ENCODE measurements around the gene EIF4A2. TPM values are rescaled to one million over a fixed set of nuclear protein-coding genes. Genes with fewer than 3 reads are reported as not detected.
"Not testable (repeated sequence)": the region's sequence is repeated elsewhere in the genome, so short reads cannot be mapped to it uniquely, and the experiment has no call there.

Gene EIF4A2
- total RNA-seq, 1 donor from 2014 or later, result 422 TPM

DNA sequence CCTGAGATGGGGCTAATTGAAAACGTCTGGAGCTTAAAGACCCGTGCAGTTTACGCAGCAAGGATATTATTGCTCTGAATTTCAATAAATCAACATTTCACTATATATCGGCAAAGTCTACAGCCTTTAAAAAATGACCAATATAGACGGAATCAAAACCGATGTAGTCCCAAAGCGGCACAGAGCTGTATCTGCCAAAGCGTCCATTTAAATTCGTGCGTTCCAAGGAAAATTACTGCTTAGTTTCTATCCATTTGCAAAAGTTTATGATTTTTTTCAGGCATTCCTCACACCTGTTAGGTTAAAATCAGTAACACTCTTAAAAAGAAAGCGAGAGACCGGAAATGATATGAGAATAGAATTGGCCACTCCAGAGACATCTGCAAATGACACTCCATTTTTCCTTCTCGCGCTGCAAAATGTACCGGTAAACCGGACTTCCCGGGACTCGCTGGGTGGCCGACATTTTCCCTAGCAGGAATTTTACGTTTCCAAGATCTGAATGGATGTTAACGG lies 777 bp upstream of the EIF4A2 start:
- DNase-seq (ENCODE audit: missing footprints) (no peak), ATAC-seq (peak; percentile 11)
- intact Hi-C loops (cut with DNase I), result loop anchor here (1.0 to 5.0 kb wide), 3 partner anchors 24 to 845 kb away; partner anchors contain the start of genes RFC4, ST6GAL1 and TRA2B

DNA sequence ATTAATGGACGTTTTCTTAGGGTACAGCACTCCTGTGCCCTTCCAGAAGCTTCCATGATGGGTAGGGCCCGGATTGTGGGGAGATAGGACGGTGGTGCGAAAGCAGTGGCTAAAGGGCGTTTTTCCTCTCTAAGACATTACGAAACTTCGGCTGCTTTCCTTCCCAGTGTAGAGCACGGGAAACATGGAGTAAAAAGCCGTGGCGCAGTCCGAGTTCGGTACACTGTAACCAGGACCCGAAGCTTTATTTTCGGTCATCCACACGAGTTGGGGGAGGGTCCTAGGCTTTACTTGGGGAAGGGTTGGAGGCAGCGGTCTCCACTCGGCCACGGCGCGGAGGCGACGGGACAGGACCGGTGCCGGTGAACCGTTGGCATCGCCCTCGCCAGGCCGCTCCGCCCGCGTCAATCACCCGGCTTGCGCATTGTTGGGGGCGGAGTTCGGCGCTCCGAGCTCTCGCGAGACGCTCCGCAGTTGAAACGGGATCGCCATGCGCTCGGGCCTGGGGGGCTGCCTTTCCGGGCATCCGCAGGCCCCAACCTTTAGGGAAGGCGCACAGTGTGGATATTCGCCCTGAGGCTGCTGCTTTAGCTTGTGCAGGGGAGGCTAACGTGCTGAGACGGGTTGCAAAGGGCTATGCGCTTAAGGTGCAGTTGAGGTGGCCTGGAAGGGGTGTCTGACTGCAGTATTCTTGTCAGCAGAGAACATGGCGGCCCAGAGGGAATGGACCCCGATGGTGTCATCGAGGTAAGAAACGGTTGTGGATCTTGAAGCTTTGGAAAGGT lies 546 bp downstream of the EIF4A2 start:
- intact Hi-C loops (cut with DNase I), result loop anchor here (1.0 to 5.0 kb wide), 3 partner anchors 22 to 847 kb away; partner anchors contain the start of genes RFC4, ST6GAL1 and TRA2B
- ATAC-seq, result peak; percentile 91
- DNase-seq (ENCODE audit: missing footprints), result peak; percentile 94

GRCh38 chr3:186784820-186785494 lies 1.6 kb downstream of the EIF4A2 start:
- intact Hi-C loops (cut with DNase I), result loop anchor here (5.0 kb wide), 2 partner anchors 147 to 848 kb away; partner anchors contain the start of genes ST6GAL1 and TRA2B
- ATAC-seq (no peak), DNase-seq (ENCODE audit: missing footprints) (no peak)

DNA sequence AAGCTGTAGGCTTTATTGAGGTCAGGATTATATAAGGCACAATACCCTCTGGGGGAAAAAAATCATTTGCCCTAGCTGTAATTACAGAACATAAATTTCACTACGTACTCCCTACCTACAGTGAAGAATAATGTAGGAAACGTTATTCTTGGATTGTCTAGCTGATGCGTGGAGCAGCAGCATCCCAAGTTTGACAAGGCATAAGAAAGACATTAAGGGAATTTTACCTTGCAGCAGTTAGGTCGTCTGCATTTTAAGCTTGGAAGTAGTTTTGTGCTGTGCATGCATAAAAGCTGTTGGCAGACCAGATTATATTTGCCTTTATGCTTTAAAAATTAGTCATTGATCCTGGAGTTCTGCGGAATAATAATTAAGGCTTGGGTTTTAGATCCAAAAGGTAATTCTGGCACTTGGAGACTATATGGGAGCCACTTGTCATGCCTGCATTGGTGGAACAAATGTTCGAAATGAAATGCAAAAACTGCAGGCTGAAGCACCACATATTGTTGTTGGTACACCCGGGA lies 2.2 kb downstream of the EIF4A2 start:
- intact Hi-C loops (cut with DNase I), result no loop called here
- ATAC-seq, result no peak
- no peak for DNase-seq (ENCODE audit: missing footprints)

- ATAC-seq (no peak), DNase-seq (ENCODE audit: missing footprints) (no peak)
- intact Hi-C loops (cut with DNase I), result no loop called here
These were observed 3.5 kb downstream of the EIF4A2 start for GRCh38 chr3:186786922-186787321.

DNA sequence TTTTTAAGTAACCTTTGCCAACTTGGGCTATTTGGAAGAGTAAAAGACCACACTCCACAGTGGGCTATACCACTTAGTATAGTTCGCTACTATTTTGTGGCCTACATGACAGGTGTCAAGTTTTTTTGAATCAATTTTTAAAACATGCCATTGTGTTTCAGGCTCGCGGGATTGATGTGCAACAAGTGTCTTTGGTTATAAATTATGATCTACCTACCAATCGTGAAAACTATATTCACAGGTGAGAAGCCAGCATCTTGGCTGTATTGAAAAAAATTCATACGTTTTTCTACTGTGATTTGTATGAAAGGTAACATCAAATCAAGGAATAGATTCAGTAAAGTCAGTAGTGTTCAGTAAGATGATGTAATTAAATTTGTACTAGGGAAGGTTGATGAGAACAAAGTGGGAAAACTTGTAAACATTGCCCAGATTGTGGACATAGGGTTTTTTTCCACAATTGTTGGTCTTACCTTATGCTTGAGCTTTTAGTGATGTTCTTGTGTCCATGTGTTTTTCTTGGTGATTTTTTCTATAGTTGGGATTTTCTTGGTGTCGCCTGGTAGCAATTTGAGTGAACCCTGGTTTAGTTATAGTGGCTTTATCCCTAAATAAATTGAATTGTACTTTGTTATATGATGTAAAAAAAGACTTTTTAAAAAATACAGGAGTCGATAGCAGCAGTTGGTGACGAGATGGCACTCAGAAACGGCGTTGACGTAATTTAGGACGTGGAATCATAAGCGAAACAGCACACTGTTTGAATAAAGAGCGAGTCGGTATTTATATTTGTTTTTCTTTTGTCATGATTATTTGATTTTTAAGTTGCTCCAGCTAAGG lies 4.5 kb downstream of the EIF4A2 start:
- ATAC-seq (no peak), DNase-seq (ENCODE audit: missing footprints) (no peak)
- intact Hi-C loops (cut with DNase I), result no loop called here

- intact Hi-C loops (cut with DNase I), result no loop called here
These were observed 5.3 kb downstream of the EIF4A2 start for GRCh38 chr3:186788482-186789370.

DNA sequence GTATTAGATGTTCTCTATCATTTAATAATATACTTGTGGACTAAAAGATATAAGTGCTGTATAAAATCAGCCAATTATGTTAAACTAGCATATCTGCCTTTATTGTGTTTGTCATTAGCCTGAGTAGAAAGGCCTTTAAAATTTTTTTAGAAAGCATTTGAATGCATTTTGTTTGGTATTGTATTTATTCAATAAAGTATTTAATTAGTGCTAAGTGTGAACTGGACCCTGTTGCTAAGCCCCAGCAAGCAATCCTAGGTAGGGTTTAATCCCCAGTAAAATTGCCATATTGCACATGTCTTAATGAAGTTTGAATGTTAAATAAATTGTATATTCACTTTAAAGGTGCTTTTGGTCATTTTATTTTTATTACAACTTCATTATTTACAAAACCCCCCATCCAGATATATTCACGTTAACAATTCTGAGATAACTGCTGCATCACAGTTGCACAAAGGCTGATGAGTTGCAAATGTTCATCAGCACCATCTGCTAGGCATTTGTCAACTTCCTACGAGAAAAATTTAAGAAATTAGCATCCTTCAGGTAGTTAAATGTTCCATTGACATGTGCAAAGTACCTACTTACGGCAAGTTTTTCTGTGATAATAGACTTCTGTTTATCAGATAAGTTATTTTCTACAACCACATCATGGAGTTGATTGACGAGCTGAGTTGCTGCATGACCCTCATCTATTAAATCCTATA lies 6.3 kb downstream of the EIF4A2 start:
- ATAC-seq (no peak), DNase-seq (ENCODE audit: missing footprints) (no peak)
- intact Hi-C loops (cut with DNase I), result no loop called here

More at GRCh38 chr3:186788482-186789370, 5.3 kb downstream of the EIF4A2 start:
- DNase-seq (ENCODE audit: missing footprints) (no peak), ATAC-seq (no peak)

- intact Hi-C loops (cut with DNase I), result no loop called here
- DNase-seq (ENCODE audit: missing footprints) (no peak), ATAC-seq (peak; percentile 22)
These were observed 7.0 kb downstream of the EIF4A2 start for GRCh38 chr3:186790261-186790981.

GRCh38 chr3:186798239-186798874 lies 15.0 kb downstream of the EIF4A2 start:
- DNase-seq (ENCODE audit: missing footprints), result no peak
- no peak for ATAC-seq

DNA sequence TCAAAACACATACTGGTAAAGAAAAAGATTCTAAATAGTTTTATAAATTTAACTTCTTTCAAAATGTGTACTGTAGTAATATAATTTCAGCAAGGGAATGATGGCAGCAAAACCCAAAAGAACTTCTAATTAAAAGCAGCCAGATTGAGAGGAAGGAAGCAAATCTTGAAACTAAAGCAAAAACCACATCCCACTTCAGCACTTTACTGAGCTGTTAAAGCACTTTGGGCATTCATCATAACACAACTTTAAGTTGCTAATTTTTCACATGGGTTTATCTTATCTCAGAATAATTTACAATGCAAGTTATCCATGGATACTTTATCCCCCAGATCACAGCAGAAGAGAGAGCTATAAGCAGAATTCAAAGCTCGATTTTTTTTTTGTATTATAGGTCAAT lies 16.9 kb downstream of the EIF4A2 start:
- ATAC-seq, result no peak
- no peak for DNase-seq (ENCODE audit: missing footprints)
- intact Hi-C loops (cut with DNase I), result no loop called here

More at GRCh38 chr3:186798239-186798874, 15.0 kb downstream of the EIF4A2 start:
- intact Hi-C loops (cut with DNase I), result no loop called here

DNA sequence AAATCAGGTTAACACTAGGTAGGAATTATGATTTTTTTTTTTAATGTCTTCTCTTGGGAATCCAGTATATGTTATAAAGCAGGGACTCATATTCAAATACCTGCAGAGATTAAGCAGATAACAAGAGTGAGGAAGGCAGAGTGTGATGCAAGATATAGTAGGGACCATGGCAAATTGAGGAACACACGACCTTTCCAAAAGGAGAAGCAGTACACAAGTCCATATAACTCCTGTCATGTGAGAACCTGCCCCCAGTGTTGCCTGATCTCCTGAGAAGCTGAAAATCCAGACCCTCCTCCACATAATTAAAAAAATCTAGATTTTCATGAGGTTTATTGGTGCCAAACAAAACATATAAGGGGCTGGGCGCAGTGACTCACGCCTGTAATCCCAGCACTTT lies 19.3 kb downstream of the EIF4A2 start:
- ATAC-seq, result no peak
- intact Hi-C loops (cut with DNase I), result no loop called here

GRCh38 chr3:186803447-186803846 lies 20.1 kb downstream of the EIF4A2 start:
- DNase-seq (ENCODE audit: missing footprints); intact Hi-C loops (cut with DNase I); ATAC-seq: not testable (repeated sequence)

More for the DNA sequence above, 19.3 kb downstream of the EIF4A2 start:
- DNase-seq (ENCODE audit: missing footprints), result no peak

DNA sequence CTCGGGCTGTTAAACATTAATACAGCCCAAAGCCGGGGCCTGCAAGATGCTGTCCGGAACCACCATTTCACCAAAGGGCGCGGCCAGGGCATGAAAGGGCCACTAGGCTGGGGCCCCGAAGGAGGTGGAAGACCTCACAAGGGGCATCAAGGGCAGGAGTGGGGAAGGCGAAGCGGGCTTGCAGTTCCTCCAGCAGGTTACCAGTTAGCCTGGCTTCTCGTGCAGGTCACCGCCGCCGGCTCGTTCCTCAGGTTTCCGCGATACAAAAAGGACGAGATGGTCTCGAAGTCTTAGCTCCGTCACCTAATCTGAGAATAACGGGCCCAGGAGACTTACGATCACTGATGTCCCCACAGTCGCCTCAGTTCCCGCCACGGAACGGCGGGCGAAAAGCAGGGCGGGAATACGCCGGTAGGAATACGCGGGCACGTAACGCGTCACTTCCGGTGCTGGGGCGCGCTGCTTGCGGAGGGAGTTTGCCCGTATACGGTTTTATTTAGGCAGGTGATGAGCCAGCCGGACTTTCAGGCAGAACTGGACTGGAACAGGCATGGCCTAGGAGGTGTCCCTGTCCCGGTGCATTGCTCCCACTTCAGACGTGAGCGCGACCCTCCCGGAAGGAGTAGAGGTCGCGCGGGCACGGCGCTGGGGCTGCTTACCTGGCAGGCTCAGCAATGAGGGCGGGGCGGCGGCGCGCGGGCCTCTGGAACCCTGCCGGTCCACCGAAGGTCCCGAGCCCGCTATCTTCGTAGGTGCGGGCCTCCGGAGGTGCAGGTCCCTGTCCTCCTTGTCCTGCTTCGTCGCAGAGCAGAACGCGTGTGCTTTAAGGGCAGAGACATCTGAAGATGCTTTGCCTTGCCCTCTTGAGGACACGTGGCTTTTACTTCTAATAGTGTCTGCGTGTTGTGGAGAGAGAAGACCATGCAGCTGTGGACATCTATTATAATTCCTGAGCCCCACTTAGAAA lies 23.0 kb downstream of the EIF4A2 start, which contains the start of gene RFC4:
RFC4 (minus strand) TSS at position 394 of the 967 bp plus-strand sequence. CDS start 1,769 bp downstream, outside the sequence.
- DNase-seq (ENCODE audit: missing footprints) (peak; percentile 95), ATAC-seq (peak; percentile 96)
- intact Hi-C loops (cut with DNase I), result loop anchor here (1.0 to 5.0 kb wide), 2 partner anchors 23 to 234 kb away; partner anchors contain the start of genes DNAJB11 and EIF4A2

Data from Right ventricle myocardium inferior (tissue), 1 donor.